ENCODE measurements around the gene RBM18.

GRCh38 chr9:122204055-122204454, 60.6 kb downstream of the RBM18 start:
- TF ChIP-seq, protein P1, sequence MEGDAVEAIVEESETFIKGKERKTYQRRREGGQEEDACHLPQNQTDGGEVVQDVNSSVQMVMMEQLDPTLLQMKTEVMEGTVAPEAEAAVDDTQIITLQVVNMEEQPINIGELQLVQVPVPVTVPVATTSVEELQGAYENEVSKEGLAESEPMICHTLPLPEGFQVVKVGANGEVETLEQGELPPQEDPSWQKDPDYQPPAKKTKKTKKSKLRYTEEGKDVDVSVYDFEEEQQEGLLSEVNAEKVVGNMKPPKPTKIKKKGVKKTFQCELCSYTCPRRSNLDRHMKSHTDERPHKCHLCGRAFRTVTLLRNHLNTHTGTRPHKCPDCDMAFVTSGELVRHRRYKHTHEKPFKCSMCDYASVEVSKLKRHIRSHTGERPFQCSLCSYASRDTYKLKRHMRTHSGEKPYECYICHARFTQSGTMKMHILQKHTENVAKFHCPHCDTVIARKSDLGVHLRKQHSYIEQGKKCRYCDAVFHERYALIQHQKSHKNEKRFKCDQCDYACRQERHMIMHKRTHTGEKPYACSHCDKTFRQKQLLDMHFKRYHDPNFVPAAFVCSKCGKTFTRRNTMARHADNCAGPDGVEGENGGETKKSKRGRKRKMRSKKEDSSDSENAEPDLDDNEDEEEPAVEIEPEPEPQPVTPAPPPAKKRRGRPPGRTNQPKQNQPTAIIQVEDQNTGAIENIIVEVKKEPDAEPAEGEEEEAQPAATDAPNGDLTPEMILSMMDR (conservative IDR thresholded peaks at IDR 0.05; ENCODE audit: low read depth in 2 of 2): no peak
- TF ChIP-seq EZH2 (IDR thresholded peaks at IDR 0.05; ENCODE audit: low read depth, unreplicated experiment) (no peak), REST (IDR thresholded peaks at IDR 0.05; ENCODE audit: unreplicated experiment) (no peak), ETS1 (IDR thresholded peaks at IDR 0.05) (no peak), POLR2AphosphoS5 (IDR thresholded peaks at IDR 0.05; ENCODE audit: low read depth) (no peak), CREB1 (CRISPR knock-in tag; IDR thresholded peaks at IDR 0.05; ENCODE audit: low read depth) (no peak)

All from GM23338 (cell line).